ENCODE measurements around the gene REXO4. TPM values are rescaled to one million over a fixed set of nuclear protein-coding genes. Genes with fewer than 3 reads are reported as not detected.

The REXO4 gene
- 21.1 and 21.3 TPM in 2 replicates for total RNA-seq
- 16.6 and 17.2 TPM in 2 replicates for polyA plus RNA-seq
- 17.6 and 22.0 TPM in 2 replicates for polyA plus RNA-seq (2012)
- 14.2 and 18.7 TPM in 2 replicates for polyA minus RNA-seq (ENCODE audit: low replicate concordance)

- TF ChIP-seq CTCF (conservative IDR thresholded peaks at IDR 0.05 in 1 of 2, IDR thresholded peaks at IDR 0.05 in 1 of 2; ENCODE audit: low read depth in 1 of 2, low read length in 2 of 2) = no peak
- TF ChIP-seq EZH2 (IDR thresholded peaks at IDR 0.05; ENCODE audit: low read length, missing control alignments) = no peak
- H3K4me2 ChIP-seq (ENCODE audit: extremely low read depth, insufficient read depth, low read length) = peak within 1 kb of the TSS; percentile 70
- peak within 1 kb of the TSS; percentile 75 for H2AFZ ChIP-seq (ENCODE audit: low read length)
- no peaks in the 10 kb centered on the region for H3K9me3 ChIP-seq (ENCODE audit: control insufficient read depth, insufficient read depth, low read depth, low read length)
- peaks cover 4% of the 10 kb centered on the region for H3K4me1 ChIP-seq (ENCODE audit: control insufficient read depth, extremely low read depth, insufficient read depth, low read length)
- H3K4me3 ChIP-seq (replicated peaks in 1 of 4; ENCODE audit: control extremely low read depth in 1 of 4, insufficient read depth in 1 of 4, low read depth in 3 of 4, low read length in 4 of 4) = peak within 1 kb of the TSS; percentile 56 to 97 (median 78)
- H3K27me3 ChIP-seq (ENCODE audit: control insufficient read depth, insufficient read depth, low read length) = no peaks in the 10 kb centered on the region
- H3K79me2 ChIP-seq (ENCODE audit: control insufficient read depth, insufficient read depth, low read length) = peaks cover 35% of the 10 kb centered on the region
- peak within 1 kb of the TSS; percentile 65 for H3K27ac ChIP-seq (ENCODE audit: insufficient read depth, low read length)
- DNase-seq (ENCODE audit: low read depth in 2 of 2) = peak; percentile 87 to 89
- H4K20me1 ChIP-seq (ENCODE audit: control insufficient read depth, extremely low read depth, insufficient read depth, low read length) = no peaks in the 10 kb centered on the region
- H3K9ac ChIP-seq (ENCODE audit: insufficient read depth, low read length) = peak within 1 kb of the TSS; percentile 62
- peaks cover 11% of the 10 kb centered on the region for H3K36me3 ChIP-seq (ENCODE audit: control insufficient read depth, insufficient read depth, low read length)
Measured at GRCh38 chr9:133417541-133418461, at the start of gene REXO4. Gene REXO4 (minus strand): TSS chr9:133418010. CDS start chr9:133417844, 166 bp downstream.

GRCh38 chr9:133467101-133467500 lies 49.3 kb upstream of the REXO4 start:
- no peaks in the 10 kb centered on the region for H3K27me3 ChIP-seq (ENCODE audit: control insufficient read depth, insufficient read depth, low read length)
- no peaks in the 10 kb centered on the region for H3K9me3 ChIP-seq (ENCODE audit: control insufficient read depth, insufficient read depth, low read depth, low read length)
- H3K4me1 ChIP-seq (ENCODE audit: control insufficient read depth, extremely low read depth, insufficient read depth, low read length) = no peaks in the 10 kb centered on the region
- no peaks in the 10 kb centered on the region for H3K36me3 ChIP-seq (ENCODE audit: control insufficient read depth, insufficient read depth, low read length)
- no peak overlapping the region for H3K27ac ChIP-seq (ENCODE audit: insufficient read depth, low read length)
- H4K20me1 ChIP-seq (ENCODE audit: control insufficient read depth, extremely low read depth, insufficient read depth, low read length) = no peaks in the 10 kb centered on the region
- DNase-seq (ENCODE audit: low read depth in 2 of 2) = no peak
- no peak overlapping the region for H3K4me3 ChIP-seq (replicated peaks in 1 of 4; ENCODE audit: control extremely low read depth in 1 of 4, insufficient read depth in 1 of 4, low read depth in 3 of 4, low read length in 4 of 4)
- TF ChIP-seq EZH2 (IDR thresholded peaks at IDR 0.05; ENCODE audit: low read length, missing control alignments) (no peak), CTCF (conservative IDR thresholded peaks at IDR 0.05 in 1 of 2, IDR thresholded peaks at IDR 0.05 in 1 of 2; ENCODE audit: low read depth in 1 of 2, low read length in 2 of 2) (no peak)
- no peak overlapping the region for H3K4me2 ChIP-seq (ENCODE audit: extremely low read depth, insufficient read depth, low read length)
- no peak overlapping the region for H3K9ac ChIP-seq (ENCODE audit: insufficient read depth, low read length)
- no peaks in the 10 kb centered on the region for H3K79me2 ChIP-seq (ENCODE audit: control insufficient read depth, insufficient read depth, low read length)
- H2AFZ ChIP-seq (ENCODE audit: low read length) = no peak overlapping the region

GRCh38 chr9:133465984-133466383 lies 48.2 kb upstream of the REXO4 start:
- Histone ChIP-seq H3K4me1 (ENCODE audit: control insufficient read depth, extremely low read depth, insufficient read depth, low read length) (no peaks in the 10 kb centered on the region), H4K20me1 (ENCODE audit: control insufficient read depth, extremely low read depth, insufficient read depth, low read length) (no peaks in the 10 kb centered on the region), H3K9me3 (ENCODE audit: control insufficient read depth, insufficient read depth, low read depth, low read length) (no peaks in the 10 kb centered on the region), H3K36me3 (ENCODE audit: control insufficient read depth, insufficient read depth, low read length) (no peaks in the 10 kb centered on the region), H3K27ac (ENCODE audit: insufficient read depth, low read length) (no peak overlapping the region), H3K27me3 (ENCODE audit: control insufficient read depth, insufficient read depth, low read length) (no peaks in the 10 kb centered on the region), H3K4me3 (replicated peaks in 1 of 4; ENCODE audit: control extremely low read depth in 1 of 4, insufficient read depth in 1 of 4, low read depth in 3 of 4, low read length in 4 of 4) (no peak overlapping the region), H2AFZ (ENCODE audit: low read length) (no peak overlapping the region), H3K4me2 (ENCODE audit: extremely low read depth, insufficient read depth, low read length) (no peak overlapping the region), H3K9ac (ENCODE audit: insufficient read depth, low read length) (no peak overlapping the region), H3K79me2 (ENCODE audit: control insufficient read depth, insufficient read depth, low read length) (no peaks in the 10 kb centered on the region)
- no peak for DNase-seq (ENCODE audit: low read depth in 2 of 2)
- TF ChIP-seq CTCF (conservative IDR thresholded peaks at IDR 0.05 in 1 of 2, IDR thresholded peaks at IDR 0.05 in 1 of 2; ENCODE audit: low read depth in 1 of 2, low read length in 2 of 2) (no peak), EZH2 (IDR thresholded peaks at IDR 0.05; ENCODE audit: low read length, missing control alignments) (no peak)
